ENCODE data around the gene PLEKHM3. TPM values are rescaled to one million over a fixed set of nuclear protein-coding genes. Genes with fewer than 3 reads are reported as not detected.

The PLEKHM3 gene
- total and polyA plus RNA-seq, 2 experiments from 2014 or later, result 6.7 to 8.0 TPM

DNA sequence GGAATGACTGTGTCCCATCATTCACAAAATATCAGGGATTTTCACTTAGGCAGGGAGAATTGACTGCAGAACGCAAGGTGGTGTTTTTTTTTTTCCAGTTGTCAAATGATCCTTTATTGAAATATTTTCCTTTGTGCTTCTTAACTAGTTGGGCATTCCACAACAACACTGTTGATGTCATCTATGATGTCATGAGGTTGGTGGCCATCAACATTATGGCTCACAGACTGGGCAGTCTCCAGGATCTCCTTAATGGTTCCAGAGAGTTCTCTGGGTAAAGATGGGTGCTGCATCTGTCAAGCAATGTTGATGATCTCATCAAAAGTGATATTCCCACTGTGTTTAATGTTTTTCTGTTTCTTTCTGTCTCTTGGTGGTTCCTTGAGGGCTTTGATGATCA, 31.8 kb upstream of the PLEKHM3 start:
- Histone ChIP-seq H3K9me3 (ENCODE audit: low read depth) (no peaks in the 10 kb centered on the region), H3K36me3 (no peaks in the 10 kb centered on the region), H3K27ac (no peak overlapping the region), H3K4me3 (no peak overlapping the region), H3K27me3 (no peaks in the 10 kb centered on the region), H3K4me1 (ENCODE audit: low read depth) (no peaks in the 10 kb centered on the region)
- TF ChIP-seq, protein P1, sequence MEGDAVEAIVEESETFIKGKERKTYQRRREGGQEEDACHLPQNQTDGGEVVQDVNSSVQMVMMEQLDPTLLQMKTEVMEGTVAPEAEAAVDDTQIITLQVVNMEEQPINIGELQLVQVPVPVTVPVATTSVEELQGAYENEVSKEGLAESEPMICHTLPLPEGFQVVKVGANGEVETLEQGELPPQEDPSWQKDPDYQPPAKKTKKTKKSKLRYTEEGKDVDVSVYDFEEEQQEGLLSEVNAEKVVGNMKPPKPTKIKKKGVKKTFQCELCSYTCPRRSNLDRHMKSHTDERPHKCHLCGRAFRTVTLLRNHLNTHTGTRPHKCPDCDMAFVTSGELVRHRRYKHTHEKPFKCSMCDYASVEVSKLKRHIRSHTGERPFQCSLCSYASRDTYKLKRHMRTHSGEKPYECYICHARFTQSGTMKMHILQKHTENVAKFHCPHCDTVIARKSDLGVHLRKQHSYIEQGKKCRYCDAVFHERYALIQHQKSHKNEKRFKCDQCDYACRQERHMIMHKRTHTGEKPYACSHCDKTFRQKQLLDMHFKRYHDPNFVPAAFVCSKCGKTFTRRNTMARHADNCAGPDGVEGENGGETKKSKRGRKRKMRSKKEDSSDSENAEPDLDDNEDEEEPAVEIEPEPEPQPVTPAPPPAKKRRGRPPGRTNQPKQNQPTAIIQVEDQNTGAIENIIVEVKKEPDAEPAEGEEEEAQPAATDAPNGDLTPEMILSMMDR (IDR thresholded peaks at IDR 0.05; ENCODE audit: low read depth, low read length), result no peak
- no peak for DNase-seq (ENCODE audit: low read depth in 1 of 2, low spot score in 1 of 2)

DNA sequence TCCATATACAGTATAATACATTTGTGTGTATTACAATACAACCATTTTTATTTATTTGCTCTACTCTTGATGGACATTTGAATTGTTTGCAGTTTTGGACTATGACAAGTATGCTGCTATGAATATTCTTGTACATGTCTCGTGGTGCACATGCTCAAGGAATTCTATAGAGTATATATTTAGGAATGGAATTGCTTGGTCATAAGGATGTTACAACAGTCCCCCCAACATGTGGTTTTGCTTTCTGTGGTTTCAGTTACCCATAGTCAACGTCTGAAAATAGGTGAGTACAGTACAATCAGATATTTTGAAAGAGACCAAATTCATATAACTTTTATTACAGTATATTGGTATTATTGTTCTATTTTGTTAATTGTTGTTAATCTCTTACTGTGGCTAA, 24.1 kb upstream of the PLEKHM3 start:
- H3K9me3 ChIP-seq (ENCODE audit: low read depth), result no peaks in the 10 kb centered on the region
- TF ChIP-seq, protein P1 (IDR thresholded peaks at IDR 0.05; ENCODE audit: low read depth, low read length), result no peak
- H3K4me3 ChIP-seq, result no peak overlapping the region
- DNase-seq (ENCODE audit: low read depth in 1 of 2, low spot score in 1 of 2), result no peak
- no peak overlapping the region for H3K27ac ChIP-seq
- no peaks in the 10 kb centered on the region for H3K36me3 ChIP-seq
- no peaks in the 10 kb centered on the region for H3K27me3 ChIP-seq
- peaks cover 6% of the 10 kb centered on the region for H3K4me1 ChIP-seq (ENCODE audit: low read depth)

DNA sequence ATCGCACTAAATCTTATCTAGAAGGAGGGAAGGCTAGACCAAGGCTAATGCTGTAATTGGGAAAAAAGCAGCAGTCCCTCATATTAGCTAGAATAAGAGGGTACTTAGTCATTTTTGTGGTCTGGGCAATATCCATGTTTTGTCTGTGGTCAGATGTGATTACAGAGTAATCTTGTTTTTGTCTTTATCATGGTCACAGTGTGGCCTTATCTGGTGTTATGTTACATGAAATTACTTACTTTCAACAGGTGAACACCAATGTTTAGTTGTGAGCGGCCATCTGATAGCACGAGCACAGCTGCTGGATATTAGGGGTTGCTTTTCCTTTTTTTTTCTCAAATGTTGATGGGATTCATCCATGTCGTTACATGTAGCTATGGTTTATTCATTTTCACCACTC, 23.7 kb upstream of the PLEKHM3 start:
- TF ChIP-seq, protein P1 (IDR thresholded peaks at IDR 0.05; ENCODE audit: low read depth, low read length), result no peak
- no peaks in the 10 kb centered on the region for H3K9me3 ChIP-seq (ENCODE audit: low read depth)
- H3K27me3 ChIP-seq, result no peaks in the 10 kb centered on the region
- no peaks in the 10 kb centered on the region for H3K36me3 ChIP-seq
- H3K4me1 ChIP-seq (ENCODE audit: low read depth), result peaks cover 6% of the 10 kb centered on the region
- DNase-seq (ENCODE audit: low read depth in 1 of 2, low spot score in 1 of 2), result no peak
- H3K27ac ChIP-seq, result no peak overlapping the region
- no peak overlapping the region for H3K4me3 ChIP-seq

DNA sequence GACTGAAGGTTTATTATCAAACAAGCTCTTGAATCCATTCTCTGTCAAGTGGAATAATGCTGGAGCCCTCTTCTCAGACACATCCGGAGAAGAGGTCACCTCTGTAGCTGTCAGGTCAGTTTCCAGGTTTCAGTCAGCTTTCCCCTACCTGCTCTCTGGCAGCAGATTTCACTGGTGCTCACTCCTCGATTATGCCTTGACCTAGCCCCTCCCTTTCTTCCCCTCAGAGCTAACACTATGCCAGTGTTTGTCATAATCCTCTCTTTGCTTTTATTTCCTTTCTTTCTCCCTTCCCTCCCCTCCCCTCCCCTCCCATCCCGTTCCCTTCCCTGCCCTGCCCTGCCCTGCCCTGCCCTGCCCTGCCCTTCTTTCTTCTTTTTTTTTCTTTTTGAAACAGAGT, 22.5 kb upstream of the PLEKHM3 start:
- no peak for DNase-seq (ENCODE audit: low read depth in 1 of 2, low spot score in 1 of 2)
- Histone ChIP-seq H3K27ac (no peak overlapping the region), H3K4me1 (ENCODE audit: low read depth) (peaks cover 6% of the 10 kb centered on the region), H3K36me3 (no peaks in the 10 kb centered on the region), H3K27me3 (no peaks in the 10 kb centered on the region), H3K4me3 (no peak overlapping the region), H3K9me3 (ENCODE audit: low read depth) (no peaks in the 10 kb centered on the region)
- TF ChIP-seq, protein P1 (IDR thresholded peaks at IDR 0.05; ENCODE audit: low read depth, low read length), result no peak

DNA sequence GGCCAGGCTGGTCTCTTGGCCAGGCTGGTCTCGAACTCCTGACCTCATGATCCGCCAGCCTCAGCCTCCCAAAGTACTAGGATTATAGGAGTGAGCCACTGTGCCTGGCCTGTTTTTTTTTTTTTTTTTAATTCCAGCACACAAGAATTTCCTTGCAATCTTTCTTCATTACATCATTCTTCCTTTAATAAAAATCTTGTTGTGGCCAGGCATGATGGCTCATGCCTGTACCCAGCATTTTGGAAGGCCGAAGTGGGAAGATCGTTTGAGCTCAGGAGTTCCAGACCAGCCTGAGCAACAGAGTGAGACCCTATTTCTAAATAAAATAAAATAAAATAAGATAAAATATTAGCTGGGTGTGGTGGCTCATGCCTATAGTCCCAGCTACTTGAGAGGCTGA, 21.4 kb upstream of the PLEKHM3 start:
- DNase-seq (ENCODE audit: low read depth in 1 of 2, low spot score in 1 of 2), result no peak
- H3K27me3 ChIP-seq, result no peaks in the 10 kb centered on the region
- peaks cover 6% of the 10 kb centered on the region for H3K4me1 ChIP-seq (ENCODE audit: low read depth)
- TF ChIP-seq, protein P1 (IDR thresholded peaks at IDR 0.05; ENCODE audit: low read depth, low read length), result no peak
- no peak overlapping the region for H3K27ac ChIP-seq
- no peak overlapping the region for H3K4me3 ChIP-seq
- no peaks in the 10 kb centered on the region for H3K36me3 ChIP-seq
- H3K9me3 ChIP-seq (ENCODE audit: low read depth), result no peaks in the 10 kb centered on the region

DNA sequence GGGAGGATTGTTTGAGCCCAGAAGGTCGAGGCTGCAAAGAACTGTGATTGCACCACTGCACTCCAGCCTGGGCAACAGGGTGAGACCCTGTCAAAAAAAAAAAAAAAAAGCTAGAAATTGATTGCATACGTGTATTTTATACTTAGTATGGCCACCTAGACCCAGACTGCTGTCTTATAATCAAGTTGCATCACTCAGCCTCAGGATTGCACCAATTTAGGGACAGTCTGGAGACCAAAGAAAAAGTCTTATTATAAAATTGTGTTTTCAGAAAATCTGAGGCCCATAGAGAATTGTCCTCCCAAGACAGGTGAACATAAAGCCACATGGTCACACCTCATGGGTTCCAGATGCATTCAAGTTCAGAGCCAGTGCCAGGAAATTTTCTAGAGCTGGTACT, 17.1 kb upstream of the PLEKHM3 start:
- Histone ChIP-seq H3K36me3 (no peaks in the 10 kb centered on the region), H3K4me1 (ENCODE audit: low read depth) (peaks cover 8% of the 10 kb centered on the region), H3K4me3 (no peak overlapping the region), H3K9me3 (ENCODE audit: low read depth) (no peaks in the 10 kb centered on the region), H3K27ac (no peak overlapping the region), H3K27me3 (no peaks in the 10 kb centered on the region)
- TF ChIP-seq, protein P1 (IDR thresholded peaks at IDR 0.05; ENCODE audit: low read depth, low read length), result no peak
- DNase-seq (ENCODE audit: low read depth in 1 of 2, low spot score in 1 of 2), result no peak
